ENCODE results near the gene SMOC2. TPM values are rescaled to one million over a fixed set of nuclear protein-coding genes. Genes with fewer than 3 reads are reported as not detected.

The SMOC2 gene
- total RNA-seq, 4 donors from 2014 or later, result 45.8 to 130 (median 84.0) TPM

DNA sequence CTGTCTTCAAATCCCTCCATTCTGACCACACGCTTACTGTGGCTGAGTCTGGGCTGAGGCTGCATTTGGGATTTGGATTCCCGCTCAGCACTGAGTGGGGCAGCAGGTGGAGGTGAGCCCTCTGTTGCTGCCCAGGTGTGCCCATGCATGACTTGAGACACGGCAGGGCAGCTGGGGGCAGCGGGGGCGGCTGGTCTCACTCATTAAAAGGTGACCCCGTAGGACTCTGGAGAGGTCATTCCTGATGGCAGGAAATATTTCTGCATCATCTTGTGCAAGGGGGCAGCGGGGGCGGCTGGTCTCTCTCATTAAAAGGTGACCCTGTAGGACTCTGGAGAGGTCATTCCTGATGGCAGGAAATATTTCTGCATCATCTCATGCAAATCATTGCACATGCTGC, 49.8 kb downstream of the SMOC2 start:
- Histone ChIP-seq H3K4me1 (peaks cover 0 to 6% (median under 1%) of the 10 kb centered on the region in 4 donors), H3K27me3 (no peaks in the 10 kb centered on the region), H3K36me3 (no peaks in the 10 kb centered on the region), H3K4me3 (no peak overlapping the region), H3K27ac (replicated peaks in 1 of 4) (no peak overlapping the region), H3K9me3 (no peaks in the 10 kb centered on the region)
- intact Hi-C loops (cut with DNase I), result no loop called here
- TF ChIP-seq, protein P1, sequence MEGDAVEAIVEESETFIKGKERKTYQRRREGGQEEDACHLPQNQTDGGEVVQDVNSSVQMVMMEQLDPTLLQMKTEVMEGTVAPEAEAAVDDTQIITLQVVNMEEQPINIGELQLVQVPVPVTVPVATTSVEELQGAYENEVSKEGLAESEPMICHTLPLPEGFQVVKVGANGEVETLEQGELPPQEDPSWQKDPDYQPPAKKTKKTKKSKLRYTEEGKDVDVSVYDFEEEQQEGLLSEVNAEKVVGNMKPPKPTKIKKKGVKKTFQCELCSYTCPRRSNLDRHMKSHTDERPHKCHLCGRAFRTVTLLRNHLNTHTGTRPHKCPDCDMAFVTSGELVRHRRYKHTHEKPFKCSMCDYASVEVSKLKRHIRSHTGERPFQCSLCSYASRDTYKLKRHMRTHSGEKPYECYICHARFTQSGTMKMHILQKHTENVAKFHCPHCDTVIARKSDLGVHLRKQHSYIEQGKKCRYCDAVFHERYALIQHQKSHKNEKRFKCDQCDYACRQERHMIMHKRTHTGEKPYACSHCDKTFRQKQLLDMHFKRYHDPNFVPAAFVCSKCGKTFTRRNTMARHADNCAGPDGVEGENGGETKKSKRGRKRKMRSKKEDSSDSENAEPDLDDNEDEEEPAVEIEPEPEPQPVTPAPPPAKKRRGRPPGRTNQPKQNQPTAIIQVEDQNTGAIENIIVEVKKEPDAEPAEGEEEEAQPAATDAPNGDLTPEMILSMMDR (IDR thresholded peaks at IDR 0.05), result no peak
- no peak for TF ChIP-seq POLR2AphosphoS5 (IDR thresholded peaks at IDR 0.05)
- no peak for TF ChIP-seq EP300 (IDR thresholded peaks at IDR 0.05)
- no peak for TF ChIP-seq POLR2A (IDR thresholded peaks at IDR 0.05; ENCODE audit: low read depth)
- WGBS, result 91% methylated on average over 6 of the region's 8 CpGs
- peak; percentile 84 for DNase-seq (ENCODE audit: extremely low spot score)

DNA sequence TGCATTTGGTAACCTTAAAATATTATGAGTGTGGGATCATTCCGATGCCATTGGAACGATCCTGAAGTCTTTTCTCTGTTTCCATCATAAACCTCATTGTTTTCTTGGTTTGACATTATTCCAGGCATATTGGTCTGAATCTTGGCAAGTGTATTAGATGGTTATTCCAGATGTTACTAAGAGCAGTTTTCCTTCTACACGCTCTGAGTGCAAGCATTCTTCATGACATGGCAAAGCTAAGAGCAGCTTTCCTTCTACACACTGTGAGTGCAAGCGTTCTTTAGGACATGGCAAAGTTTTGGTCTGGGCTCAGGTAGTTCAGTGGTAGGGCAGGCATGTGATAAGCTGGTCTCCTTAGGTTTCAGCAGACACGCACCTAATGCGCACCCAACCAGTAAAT, 53.0 kb downstream of the SMOC2 start:
- WGBS, result 72% methylated on average over 6 of the region's 6 CpGs
- H3K27me3 ChIP-seq, result no peaks in the 10 kb centered on the region
- no peaks in the 10 kb centered on the region for H3K36me3 ChIP-seq
- no peak overlapping the region for H3K27ac ChIP-seq (replicated peaks in 1 of 4)
- no peak for DNase-seq (ENCODE audit: extremely low spot score)
- intact Hi-C loops (cut with DNase I), result no loop called here
- peaks cover 0 to 24% (median 15%) of the 10 kb centered on the region in 4 donors for H3K4me1 ChIP-seq
- no peak overlapping the region for H3K4me3 ChIP-seq
- no peaks in the 10 kb centered on the region for H3K9me3 ChIP-seq
- TF ChIP-seq POLR2A (IDR thresholded peaks at IDR 0.05; ENCODE audit: low read depth) (no peak), POLR2AphosphoS5 (IDR thresholded peaks at IDR 0.05) (no peak), EP300 (IDR thresholded peaks at IDR 0.05) (no peak)
- TF ChIP-seq, protein P1 (IDR thresholded peaks at IDR 0.05), result no peak

DNA sequence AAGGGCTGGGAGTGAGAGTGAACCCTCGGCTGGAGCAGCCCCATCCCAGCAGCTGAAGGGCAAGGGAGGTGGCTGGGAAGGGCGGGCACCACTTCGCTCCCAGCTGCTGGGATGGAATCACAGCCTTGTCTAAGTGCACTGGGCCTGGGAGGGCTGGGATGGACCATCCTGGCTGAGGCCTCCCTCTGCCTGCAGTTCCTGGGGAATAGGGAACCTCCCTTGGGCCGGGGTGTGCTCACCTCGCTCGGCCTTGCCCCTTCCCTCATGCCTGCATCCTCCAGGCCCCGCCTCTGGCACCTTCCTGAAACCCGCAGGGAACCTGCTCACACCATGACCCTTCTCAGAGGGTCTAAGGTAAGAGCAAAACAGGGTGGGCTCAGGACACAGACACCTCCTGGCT, 53.7 kb downstream of the SMOC2 start:
- TF ChIP-seq, protein P1 (IDR thresholded peaks at IDR 0.05), result no peak
- no peak for TF ChIP-seq POLR2A (IDR thresholded peaks at IDR 0.05; ENCODE audit: low read depth)
- no peak for TF ChIP-seq EP300 (IDR thresholded peaks at IDR 0.05)
- TF ChIP-seq POLR2AphosphoS5 (IDR thresholded peaks at IDR 0.05), result no peak
- Histone ChIP-seq H3K4me3 (no peak overlapping the region), H3K36me3 (no peaks in the 10 kb centered on the region), H3K27me3 (no peaks in the 10 kb centered on the region), H3K9me3 (no peaks in the 10 kb centered on the region), H3K4me1 (peaks cover 0 to 24% (median 15%) of the 10 kb centered on the region in 4 donors), H3K27ac (replicated peaks in 1 of 4) (no peak overlapping the region)
- WGBS, result 100% methylated on average over 6 of the region's 8 CpGs
- DNase-seq (ENCODE audit: extremely low spot score), result no peak
- intact Hi-C loops (cut with DNase I), result no loop called here

DNA sequence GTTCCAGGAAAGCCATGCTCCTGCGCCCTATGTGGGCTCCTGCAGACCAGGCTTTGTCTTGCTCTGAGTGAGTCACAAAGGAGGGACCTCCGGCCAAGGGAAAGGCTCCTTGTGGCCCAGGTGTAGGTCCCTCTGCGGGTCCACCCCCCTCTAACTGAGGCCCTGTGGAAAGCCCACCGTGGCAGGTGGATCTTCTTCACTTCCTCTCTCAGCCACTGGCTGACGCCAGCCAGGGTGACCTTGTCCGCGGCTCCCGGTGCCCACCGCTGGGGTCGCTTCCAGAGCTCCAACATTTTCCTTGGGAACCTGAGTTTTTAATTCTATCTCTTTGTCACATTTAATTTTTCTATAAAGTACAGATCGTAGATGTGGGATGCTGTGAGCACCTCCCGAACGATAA, 54.1 kb downstream of the SMOC2 start:
- 93% methylated on average over 13 of the region's 13 CpGs for WGBS
- no peaks in the 10 kb centered on the region for H3K36me3 ChIP-seq
- H3K27ac ChIP-seq (replicated peaks in 1 of 4), result no peak overlapping the region
- intact Hi-C loops (cut with DNase I), result no loop called here
- DNase-seq (ENCODE audit: extremely low spot score), result peak; percentile 82
- TF ChIP-seq, protein P1 (IDR thresholded peaks at IDR 0.05), result no peak
- no peak for TF ChIP-seq POLR2AphosphoS5 (IDR thresholded peaks at IDR 0.05)
- TF ChIP-seq POLR2A (IDR thresholded peaks at IDR 0.05; ENCODE audit: low read depth), result no peak
- no peak for TF ChIP-seq EP300 (IDR thresholded peaks at IDR 0.05)
- H3K9me3 ChIP-seq, result no peaks in the 10 kb centered on the region
- H3K4me3 ChIP-seq, result no peak overlapping the region
- H3K27me3 ChIP-seq, result no peaks in the 10 kb centered on the region
- peaks cover 0 to 24% (median 15%) of the 10 kb centered on the region in 4 donors for H3K4me1 ChIP-seq

DNA sequence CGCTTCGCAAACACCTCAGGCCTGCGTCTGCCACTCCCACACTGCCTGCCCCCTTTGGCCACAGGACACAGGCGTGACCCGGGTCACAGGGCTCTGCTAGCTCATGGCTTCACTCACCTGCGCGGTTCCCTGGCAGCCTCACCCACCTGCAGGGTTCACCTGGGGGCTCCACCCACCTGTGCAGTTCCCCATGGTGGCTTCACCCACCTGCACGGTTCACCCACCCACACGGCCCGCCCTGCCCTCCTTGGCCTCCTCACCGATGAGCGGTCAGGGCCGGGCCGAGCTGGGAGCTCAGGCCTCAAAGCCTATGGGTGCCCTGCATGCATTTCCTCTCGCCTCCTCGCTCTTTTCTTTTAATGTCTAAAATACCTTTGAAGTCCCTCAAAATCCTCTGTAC, 54.7 kb downstream of the SMOC2 start:
- no peaks in the 10 kb centered on the region for H3K9me3 ChIP-seq
- DNase-seq (ENCODE audit: extremely low spot score), result no peak
- 91% methylated on average over 11 of the region's 16 CpGs for WGBS
- H3K36me3 ChIP-seq, result no peaks in the 10 kb centered on the region
- TF ChIP-seq EP300 (IDR thresholded peaks at IDR 0.05) (no peak), POLR2AphosphoS5 (IDR thresholded peaks at IDR 0.05) (no peak), POLR2A (IDR thresholded peaks at IDR 0.05; ENCODE audit: low read depth) (no peak)
- TF ChIP-seq, protein P1 (IDR thresholded peaks at IDR 0.05), result no peak
- H3K27ac ChIP-seq (replicated peaks in 1 of 4), result no peak overlapping the region
- no peak overlapping the region for H3K4me3 ChIP-seq
- intact Hi-C loops (cut with DNase I), result no loop called here
- H3K4me1 ChIP-seq, result peaks cover 0 to 24% (median 15%) of the 10 kb centered on the region in 4 donors
- H3K27me3 ChIP-seq, result no peaks in the 10 kb centered on the region
